Measurements from ENCODE around the gene EFCC1. TPM values are rescaled to one million over a fixed set of nuclear protein-coding genes. Genes with fewer than 3 reads are reported as not detected.

EFCC1 gene
- total RNA-seq, 1 donor from 2014 or later, result 0.67 TPM

DNA sequence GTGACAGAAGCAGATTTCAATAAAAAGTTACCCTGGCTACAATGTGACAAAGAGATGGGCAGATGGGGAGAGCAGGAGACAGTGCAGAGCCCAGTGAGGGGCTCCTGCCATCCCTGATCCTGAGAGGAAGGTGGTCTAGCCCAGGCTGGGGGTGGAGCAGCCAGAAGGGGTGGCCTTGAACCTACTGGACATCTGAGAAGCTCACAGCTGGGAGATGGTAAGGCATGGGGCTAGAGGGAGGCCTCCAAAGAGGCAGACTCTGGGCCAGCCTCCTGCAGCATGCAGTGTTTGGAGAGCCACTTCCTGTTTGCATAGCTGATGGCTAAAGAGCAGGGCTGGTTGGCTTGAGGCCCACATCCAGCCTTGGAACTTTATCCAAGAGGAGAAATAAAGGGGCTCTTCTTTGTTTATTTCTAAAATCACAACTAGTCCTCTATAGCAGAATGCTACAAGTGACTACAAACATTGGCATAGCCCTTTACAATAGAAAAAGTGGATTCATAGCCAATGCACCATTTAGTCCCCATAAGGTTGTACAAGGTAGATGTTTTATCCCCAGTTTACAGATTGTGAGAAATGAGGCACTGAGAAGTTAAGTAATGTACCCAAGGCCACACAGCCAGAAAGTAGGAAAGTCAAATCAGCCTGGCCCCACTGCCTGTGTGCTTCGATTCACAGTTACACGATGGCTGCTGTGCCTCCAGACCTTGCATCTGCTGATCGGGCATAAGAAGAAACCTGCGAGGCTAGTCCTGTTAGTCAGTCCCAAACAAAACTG is 4.6 kb downstream of the EFCC1 start:
- TF ChIP-seq, protein P1, sequence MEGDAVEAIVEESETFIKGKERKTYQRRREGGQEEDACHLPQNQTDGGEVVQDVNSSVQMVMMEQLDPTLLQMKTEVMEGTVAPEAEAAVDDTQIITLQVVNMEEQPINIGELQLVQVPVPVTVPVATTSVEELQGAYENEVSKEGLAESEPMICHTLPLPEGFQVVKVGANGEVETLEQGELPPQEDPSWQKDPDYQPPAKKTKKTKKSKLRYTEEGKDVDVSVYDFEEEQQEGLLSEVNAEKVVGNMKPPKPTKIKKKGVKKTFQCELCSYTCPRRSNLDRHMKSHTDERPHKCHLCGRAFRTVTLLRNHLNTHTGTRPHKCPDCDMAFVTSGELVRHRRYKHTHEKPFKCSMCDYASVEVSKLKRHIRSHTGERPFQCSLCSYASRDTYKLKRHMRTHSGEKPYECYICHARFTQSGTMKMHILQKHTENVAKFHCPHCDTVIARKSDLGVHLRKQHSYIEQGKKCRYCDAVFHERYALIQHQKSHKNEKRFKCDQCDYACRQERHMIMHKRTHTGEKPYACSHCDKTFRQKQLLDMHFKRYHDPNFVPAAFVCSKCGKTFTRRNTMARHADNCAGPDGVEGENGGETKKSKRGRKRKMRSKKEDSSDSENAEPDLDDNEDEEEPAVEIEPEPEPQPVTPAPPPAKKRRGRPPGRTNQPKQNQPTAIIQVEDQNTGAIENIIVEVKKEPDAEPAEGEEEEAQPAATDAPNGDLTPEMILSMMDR (IDR thresholded peaks at IDR 0.05; ENCODE audit: unreplicated experiment), result no peak
- no peaks in the 10 kb centered on the region for H3K36me3 Mint-ChIP-seq
- no peak overlapping the region for H3K27ac Mint-ChIP-seq
- no peaks in the 10 kb centered on the region for H3K9me3 Mint-ChIP-seq
- no peak for DNase-seq (ENCODE audit: low spot score in 2 of 2, unreplicated experiment in 2 of 2)
- no peak overlapping the region for H3K4me3 Mint-ChIP-seq
- peaks cover 3% of the 10 kb centered on the region for H3K4me1 Mint-ChIP-seq
- H3K27me3 Mint-ChIP-seq (ENCODE audit: low read depth), result peaks cover 79% of the 10 kb centered on the region

DNA sequence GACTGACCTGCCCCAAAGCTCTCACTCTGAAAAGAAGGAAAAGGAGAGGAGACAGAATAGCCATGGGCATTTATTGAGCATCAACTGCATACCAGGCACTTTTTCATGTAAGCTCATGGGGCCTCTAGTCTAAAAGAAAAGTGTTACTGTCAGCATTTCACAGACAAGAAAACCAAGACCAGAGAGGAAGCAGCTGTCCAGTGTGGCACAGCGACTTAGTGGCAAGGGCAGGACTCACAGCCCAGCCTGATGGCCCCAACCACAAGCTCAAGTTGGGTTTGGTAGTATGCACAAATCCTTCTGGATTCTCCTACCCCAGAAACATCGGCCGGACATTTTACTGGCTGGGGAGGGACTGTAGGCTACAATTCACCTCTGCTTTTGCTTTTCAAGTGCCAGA is 5.8 kb downstream of the EFCC1 start:
- no peaks in the 10 kb centered on the region for H3K9me3 Mint-ChIP-seq
- H3K27me3 Mint-ChIP-seq (ENCODE audit: low read depth), result peaks cover 72% of the 10 kb centered on the region
- H3K4me1 Mint-ChIP-seq, result peaks cover 3% of the 10 kb centered on the region
- no peak overlapping the region for H3K4me3 Mint-ChIP-seq
- no peak overlapping the region for H3K27ac Mint-ChIP-seq
- no peaks in the 10 kb centered on the region for H3K36me3 Mint-ChIP-seq
- TF ChIP-seq, protein P1 (IDR thresholded peaks at IDR 0.05; ENCODE audit: unreplicated experiment), result no peak
- no peak for DNase-seq (ENCODE audit: low spot score in 2 of 2, unreplicated experiment in 2 of 2)

DNA sequence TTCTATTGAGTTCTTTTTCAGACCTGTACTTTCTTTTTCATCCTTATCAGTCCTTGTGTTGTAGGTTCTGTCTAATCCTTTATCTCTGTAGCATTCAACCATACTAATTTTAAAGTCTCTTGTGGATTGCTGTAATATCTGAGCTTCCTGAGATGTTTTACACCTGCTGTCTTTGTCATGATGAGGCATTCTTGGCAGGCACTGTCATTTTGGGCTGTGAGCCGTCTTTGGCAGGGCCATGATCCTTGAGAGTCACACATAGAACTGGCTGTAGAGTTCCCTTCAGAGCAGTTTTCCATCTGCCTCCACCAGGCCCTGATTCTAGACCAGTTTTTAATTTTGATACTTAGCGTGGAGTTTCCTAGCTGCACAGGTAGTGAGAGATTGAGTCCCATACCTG is 6.7 kb downstream of the EFCC1 start:
- Mint-ChIP-seq H3K4me3 (no peak overlapping the region), H3K36me3 (no peaks in the 10 kb centered on the region), H3K9me3 (no peaks in the 10 kb centered on the region), H3K4me1 (no peaks in the 10 kb centered on the region), H3K27me3 (ENCODE audit: low read depth) (peaks cover 63% of the 10 kb centered on the region), H3K27ac (no peak overlapping the region)
- no peak for DNase-seq (ENCODE audit: low spot score in 2 of 2, unreplicated experiment in 2 of 2)
- TF ChIP-seq, protein P1 (IDR thresholded peaks at IDR 0.05; ENCODE audit: unreplicated experiment), result no peak

DNA sequence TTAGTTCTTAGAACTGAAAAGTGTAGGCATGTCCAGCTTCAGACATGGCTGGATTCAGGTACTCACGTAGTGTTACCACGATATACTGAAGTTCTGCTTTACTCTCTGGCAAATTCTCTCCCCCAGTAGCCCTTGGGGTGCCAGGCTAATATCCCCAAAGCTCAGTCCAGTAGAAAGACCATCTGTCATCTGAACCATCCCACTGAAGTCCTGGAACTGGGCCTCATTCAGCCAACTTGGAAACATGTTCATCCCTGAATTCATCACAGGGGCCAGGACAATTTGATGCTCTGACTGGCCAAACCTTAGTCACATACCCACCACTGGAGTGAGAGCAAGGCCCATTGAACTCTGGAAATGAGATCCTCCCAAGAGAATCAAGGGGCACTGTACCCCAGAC is 8.2 kb downstream of the EFCC1 start:
- TF ChIP-seq, protein P1 (IDR thresholded peaks at IDR 0.05; ENCODE audit: unreplicated experiment), result no peak
- no peaks in the 10 kb centered on the region for H3K9me3 Mint-ChIP-seq
- peaks cover 50% of the 10 kb centered on the region for H3K27me3 Mint-ChIP-seq (ENCODE audit: low read depth)
- no peaks in the 10 kb centered on the region for H3K4me1 Mint-ChIP-seq
- no peak overlapping the region for H3K27ac Mint-ChIP-seq
- no peaks in the 10 kb centered on the region for H3K36me3 Mint-ChIP-seq
- DNase-seq (ENCODE audit: low spot score in 2 of 2, unreplicated experiment in 2 of 2), result no peak
- no peak overlapping the region for H3K4me3 Mint-ChIP-seq

DNA sequence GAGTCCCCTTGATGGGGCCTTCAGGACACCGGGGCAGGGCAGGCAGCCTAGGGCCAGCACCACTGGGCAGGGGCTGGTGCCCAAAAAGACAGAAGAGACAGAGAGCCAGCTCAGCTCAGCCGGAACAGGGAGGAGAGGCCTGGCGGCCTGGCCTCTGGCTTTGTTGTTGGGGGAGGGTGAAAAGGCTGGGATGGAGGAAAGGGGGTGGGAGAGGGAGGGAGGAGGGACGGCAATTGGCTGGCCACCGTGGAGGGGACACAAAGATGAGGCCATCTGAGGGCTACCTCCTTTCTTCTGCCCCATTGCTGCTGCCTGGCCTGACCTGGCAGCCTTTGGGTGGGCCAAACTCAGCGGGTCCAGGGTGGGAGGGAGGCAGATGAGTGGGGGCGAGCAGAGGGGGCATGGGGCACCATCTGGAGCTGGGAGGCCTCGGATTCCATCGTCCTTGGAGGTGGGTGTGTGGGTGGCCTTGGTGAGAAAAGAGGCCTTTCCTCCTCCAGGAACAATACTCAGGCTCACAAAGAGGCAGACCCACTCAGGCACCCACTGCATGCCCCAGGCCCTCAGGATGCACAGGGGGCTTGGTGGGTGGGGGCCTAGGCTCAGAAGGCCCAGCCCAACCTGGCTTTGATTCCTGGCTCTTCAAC is 9.3 kb downstream of the EFCC1 start:
- Mint-ChIP-seq H3K36me3 (no peaks in the 10 kb centered on the region), H3K4me1 (no peaks in the 10 kb centered on the region)
- DNase-seq (ENCODE audit: low spot score in 2 of 2, unreplicated experiment in 2 of 2), result no peak

More for the DNA sequence above, 9.3 kb downstream of the EFCC1 start:
- peaks cover 39% of the 10 kb centered on the region for H3K27me3 Mint-ChIP-seq (ENCODE audit: low read depth)
- no peaks in the 10 kb centered on the region for H3K9me3 Mint-ChIP-seq
- H3K4me3 Mint-ChIP-seq, result no peak overlapping the region
- no peak overlapping the region for H3K27ac Mint-ChIP-seq
- TF ChIP-seq, protein P1 (IDR thresholded peaks at IDR 0.05; ENCODE audit: unreplicated experiment), result no peak
